Parathyroid adenoma (tissue), 2 donors: ENCODE results near the gene SURF1.
A peak's percentile ranks its signal among the peaks of the same experiment; 100 is the strongest.

Source experiments
- H2AFZ ChIP-seq: fragments of 300-600 bp; sonication (generic); one replicate; pipeline ENCODE4 v1.7.0; 2017; ENCODE audit warnings: antibody characterized with exemption, mild to moderate bottlenecking
- H3K27ac ChIP-seq: fragments of 300-600 bp; sonication (generic); one replicate; pipeline ENCODE4 v1.7.0; 2017
- H3K27me3 ChIP-seq: fragments of 300-600 bp; sonication (generic); one replicate; pipeline ENCODE4 v1.7.0; 2017; ENCODE audit warnings: low read length; ENCODE audit not compliant: control insufficient read depth, insufficient read depth
- H3K36me3 ChIP-seq: fragments of 300-600 bp; sonication (generic); one replicate; pipeline ENCODE4 v1.7.0; 2017; ENCODE audit warnings: low read length; ENCODE audit not compliant: control insufficient read depth, insufficient read depth
- H3K4me1 ChIP-seq: fragments of 300-600 bp; sonication (generic); one replicate; pipeline ENCODE4 v1.7.0; 2017; ENCODE audit warnings: control low read depth
- H3K4me2 ChIP-seq: fragments of 300-600 bp; sonication (generic); one replicate; pipeline ENCODE4 v1.7.0; 2017; ENCODE audit warnings: low read length
- H3K4me3 ChIP-seq: fragments of 300-600 bp; sonication (generic); one replicate; pipeline ENCODE4 v1.7.0; 2017; ENCODE audit warnings: low read depth, low read length
- H3K79me2 ChIP-seq: fragments of 300-600 bp; sonication (generic); one replicate; pipeline ENCODE4 v1.7.0; 2017; ENCODE audit warnings: control low read depth
- H3K9ac ChIP-seq: fragments of 300-600 bp; sonication (generic); one replicate; pipeline ENCODE4 v1.7.0; 2017; ENCODE audit warnings: mild to moderate bottlenecking
- H3K9me3 ChIP-seq: fragments of 300-600 bp; sonication (generic); one replicate; pipeline ENCODE4 v1.7.0; 2017; ENCODE audit warnings: low read length; ENCODE audit not compliant: control insufficient read depth
- CTCF ChIP-seq: fragments of 300-600 bp; sonication (generic); IDR thresholded peaks from one replicate; pipeline ENCODE4 v1.7.0; 2017; ENCODE audit warnings: antibody characterized with exemption, mild to moderate bottlenecking
- donor health status: primary hyperparathyroidism.

Gene SURF1

DNA sequence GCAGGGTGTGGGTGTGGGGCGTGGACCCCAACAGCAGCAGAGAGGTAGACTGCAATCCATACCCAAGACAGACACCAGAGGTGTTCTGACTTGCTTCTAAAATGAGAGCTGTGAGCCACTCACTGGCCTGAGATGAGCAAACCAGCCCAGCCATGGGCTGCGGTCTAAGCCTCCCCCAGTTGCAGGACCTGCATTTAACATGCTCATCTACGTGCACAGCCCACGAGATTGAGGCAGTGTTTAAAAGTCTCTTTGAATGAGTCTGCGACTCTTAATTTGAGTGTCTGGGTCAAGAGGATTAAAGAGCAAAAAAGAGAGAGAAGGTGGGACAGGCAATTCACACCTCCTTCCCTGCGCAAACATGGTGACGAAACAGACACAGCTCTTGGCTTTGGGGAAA, 13.6 kb upstream of the SURF1 start:
- Histone ChIP-seq H3K9ac (no peak overlapping the region), H3K9me3 (no peaks in the 10 kb centered on the region), H3K4me2 (no peak overlapping the region), H2AFZ (no peak overlapping the region), H3K36me3 (no peaks in the 10 kb centered on the region), H3K27ac (no peak overlapping the region), H3K79me2 (peaks cover 43% of the 10 kb centered on the region), H3K4me3 (no peak overlapping the region), H3K4me1 (peaks cover 19% of the 10 kb centered on the region), H3K27me3 (no peaks in the 10 kb centered on the region)
- no peak for TF ChIP-seq CTCF

- Histone ChIP-seq H3K36me3 (no peaks in the 10 kb centered on the region), H3K4me3 (no peak overlapping the region), H3K9ac (no peak overlapping the region)
These were observed 13.1 kb upstream of the SURF1 start for GRCh38 chr9:133369422-133369821.

DNA sequence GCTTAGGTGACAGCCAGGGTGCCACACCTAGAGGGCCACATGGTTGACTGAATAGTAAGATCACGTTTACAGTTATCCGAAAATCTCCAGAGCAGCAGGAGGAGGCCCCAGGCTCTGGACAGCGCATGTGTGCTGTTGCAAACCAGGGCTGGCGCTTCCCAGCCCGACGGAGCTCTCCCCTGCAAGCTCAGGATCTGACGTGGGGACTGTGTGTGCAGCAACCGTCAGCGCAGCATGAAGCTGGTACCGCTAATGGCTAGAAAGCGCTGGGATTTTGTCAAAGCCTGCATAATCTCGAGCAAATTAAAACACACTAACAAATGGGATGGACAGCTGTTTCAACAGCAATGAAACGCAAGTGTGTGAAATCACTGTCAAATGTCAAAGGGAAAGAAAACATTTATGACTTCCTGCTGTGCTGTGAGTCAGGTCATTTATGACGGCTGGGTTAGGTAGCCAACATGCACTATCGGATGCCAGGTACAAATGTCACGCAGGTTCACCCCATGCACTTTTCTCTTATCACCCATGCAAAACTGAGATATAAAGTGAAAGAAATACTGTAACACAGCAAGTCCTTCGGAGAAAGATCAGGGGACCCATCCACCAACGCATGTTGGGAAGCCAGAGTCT, 12.1 kb upstream of the SURF1 start:
- Histone ChIP-seq H3K27ac (peak overlapping the region; percentile 57), H3K36me3 (no peaks in the 10 kb centered on the region), H2AFZ (no peak overlapping the region), H3K27me3 (no peaks in the 10 kb centered on the region), H3K4me2 (peak overlapping the region; percentile 48), H3K4me3 (peak overlapping the region; percentile 19), H3K9me3 (no peaks in the 10 kb centered on the region), H3K4me1 (peaks cover 19% of the 10 kb centered on the region), H3K79me2 (peaks cover 39% of the 10 kb centered on the region), H3K9ac (no peak overlapping the region)
- no peak for TF ChIP-seq CTCF

More at GRCh38 chr9:133369422-133369821, 13.1 kb upstream of the SURF1 start:
- H3K4me1 ChIP-seq = peaks cover 19% of the 10 kb centered on the region
- no peak overlapping the region for H3K27ac ChIP-seq
- H3K79me2 ChIP-seq = peaks cover 39% of the 10 kb centered on the region
- H3K4me2 ChIP-seq = no peak overlapping the region
- H3K27me3 ChIP-seq = no peaks in the 10 kb centered on the region
- H3K9me3 ChIP-seq = no peaks in the 10 kb centered on the region
- H2AFZ ChIP-seq = no peak overlapping the region
- TF ChIP-seq CTCF = no peak

DNA sequence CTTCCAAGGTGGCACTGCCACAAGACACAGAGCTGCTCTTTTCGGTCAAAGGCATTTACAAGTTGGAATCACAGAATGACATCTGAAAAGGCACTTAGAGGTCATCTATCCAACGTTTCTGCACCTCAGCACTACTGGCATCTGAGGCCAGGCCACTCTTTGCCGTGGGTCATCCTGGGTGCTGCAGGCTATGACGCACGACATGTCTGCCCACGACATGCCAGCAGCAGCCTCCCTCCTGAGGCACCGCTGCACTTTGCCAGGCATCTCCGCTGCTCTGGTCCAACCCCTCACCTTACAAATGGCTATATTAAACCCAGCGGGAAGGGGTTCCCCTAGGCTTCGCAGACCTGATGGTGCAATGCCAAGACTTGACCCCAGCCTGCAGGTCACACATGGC, 11.5 kb upstream of the SURF1 start:
- H3K27me3 ChIP-seq = no peaks in the 10 kb centered on the region
- peaks cover 33% of the 10 kb centered on the region for H3K79me2 ChIP-seq
- no peak overlapping the region for H3K4me3 ChIP-seq
- H3K4me1 ChIP-seq = peaks cover 19% of the 10 kb centered on the region
- no peaks in the 10 kb centered on the region for H3K9me3 ChIP-seq
- peak overlapping the region; percentile 23 for H3K4me2 ChIP-seq
- H2AFZ ChIP-seq = no peak overlapping the region
- H3K36me3 ChIP-seq = no peaks in the 10 kb centered on the region
- no peak for TF ChIP-seq CTCF
- H3K27ac ChIP-seq = peak overlapping the region; percentile 57
- no peak overlapping the region for H3K9ac ChIP-seq

DNA sequence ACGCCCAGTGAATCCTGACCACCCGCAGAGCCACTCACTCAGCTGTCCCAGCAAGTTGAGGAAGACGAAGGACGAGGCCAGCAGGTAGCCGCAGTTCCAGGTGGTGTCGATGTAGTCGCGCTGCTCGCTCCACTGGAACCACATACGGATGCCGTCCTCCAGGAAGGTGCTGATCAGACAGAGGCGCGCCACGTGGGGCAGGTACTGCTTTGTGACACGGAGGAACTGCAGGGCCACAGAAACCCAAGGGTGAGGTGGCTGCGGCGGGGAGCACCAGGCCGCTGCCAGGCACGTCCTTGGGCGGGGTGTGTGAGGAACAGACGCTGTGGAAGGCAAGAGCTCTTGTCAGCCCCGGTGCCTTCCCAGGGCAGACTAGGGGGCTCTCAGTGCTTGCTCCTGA, 10.9 kb upstream of the SURF1 start:
- no peak for TF ChIP-seq CTCF
- Histone ChIP-seq H3K27ac (peak overlapping the region; percentile 57), H3K4me2 (no peak overlapping the region), H3K9ac (no peak overlapping the region), H3K4me3 (no peak overlapping the region), H3K36me3 (no peaks in the 10 kb centered on the region), H3K4me1 (peaks cover 19% of the 10 kb centered on the region), H2AFZ (no peak overlapping the region), H3K27me3 (no peaks in the 10 kb centered on the region), H3K79me2 (peaks cover 30% of the 10 kb centered on the region), H3K9me3 (no peaks in the 10 kb centered on the region)
